ENCODE results near the gene APBB2.
"Not testable (repeated sequence)": the region's sequence is repeated elsewhere in the genome, so short reads cannot be mapped to it uniquely, and the experiment has no call there.

APBB2 gene

DNA sequence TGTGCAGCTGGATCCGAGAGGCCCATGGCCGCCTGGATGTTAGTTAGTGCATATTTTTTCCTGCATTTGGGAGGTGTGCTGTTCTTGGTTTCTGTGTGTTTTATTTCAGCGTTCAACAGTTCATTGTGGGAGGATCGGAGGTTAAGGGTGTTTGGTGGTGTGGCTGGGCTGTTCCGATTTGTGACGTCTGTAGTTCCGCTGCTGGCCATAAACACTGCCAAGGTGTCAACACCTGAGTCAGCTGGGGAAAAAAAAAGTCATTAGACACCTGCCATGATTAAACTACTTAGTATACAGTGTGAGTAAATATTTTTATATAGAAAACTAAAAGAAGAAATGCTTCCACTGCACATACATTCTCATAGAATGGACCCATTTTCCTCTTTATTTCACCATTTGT, 200.2 kb downstream of the APBB2 start:
- no peak for DNase-seq (ENCODE audit: low spot score)

DNA sequence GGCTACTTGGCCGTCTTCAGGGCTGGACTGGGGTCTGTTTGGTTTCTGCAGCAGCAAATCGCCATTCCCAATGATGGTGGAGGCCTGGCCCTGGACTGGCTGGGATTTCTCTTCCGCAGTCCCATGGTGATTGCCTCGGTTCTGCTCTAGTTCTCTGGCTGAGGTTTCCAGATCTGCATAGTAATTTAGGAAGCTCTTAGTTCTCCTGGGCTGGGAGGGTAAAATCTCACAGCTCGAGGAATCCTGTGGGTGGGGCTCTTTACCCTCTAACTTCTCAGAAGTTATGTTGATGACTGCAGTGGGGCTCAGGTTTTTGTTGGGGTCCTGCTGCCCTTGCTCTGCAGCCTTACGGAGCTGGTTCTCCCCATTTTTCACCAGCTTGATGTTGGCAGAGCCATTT, 200.6 kb downstream of the APBB2 start:
- no peak for DNase-seq (ENCODE audit: low spot score)

DNA sequence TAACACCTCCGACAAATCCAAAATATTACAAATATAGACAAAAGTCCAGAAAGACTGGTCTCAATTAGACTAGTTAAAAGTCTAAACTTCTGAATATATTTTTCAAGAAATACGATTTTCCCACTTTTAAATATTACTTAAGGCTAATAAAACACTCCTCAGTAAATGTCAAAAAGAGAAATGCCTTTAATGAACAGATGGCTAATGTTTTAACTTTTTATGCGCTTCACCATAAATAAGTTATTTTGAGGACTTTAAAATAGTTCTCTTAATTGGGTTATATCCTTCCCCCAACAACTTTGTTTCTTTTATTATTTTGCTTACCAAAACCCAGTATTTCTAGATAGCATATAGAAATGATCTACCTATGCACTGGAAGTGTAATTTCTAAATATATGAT, 201.4 kb downstream of the APBB2 start:
- no peak for DNase-seq (ENCODE audit: low spot score)

DNA sequence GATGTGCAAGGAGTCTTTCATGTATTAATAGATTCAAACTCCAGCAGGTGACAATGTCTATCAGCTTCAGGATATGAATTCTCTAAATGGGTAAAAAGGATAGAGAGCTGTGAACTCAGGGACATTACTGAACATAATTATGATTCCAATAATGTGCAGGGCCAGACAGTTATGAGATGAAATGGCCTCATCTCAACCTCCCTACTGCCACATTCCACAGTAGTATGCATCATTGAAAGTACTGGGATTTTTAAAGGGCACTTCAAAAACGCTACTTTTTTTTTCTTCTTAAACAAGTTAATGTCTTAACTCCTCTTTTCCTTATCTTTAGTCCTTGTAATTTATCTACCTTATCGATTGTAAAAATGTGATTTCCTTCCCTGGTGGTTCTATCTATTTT, 202.0 kb downstream of the APBB2 start:
- DNase-seq (ENCODE audit: low spot score): no peak

DNA sequence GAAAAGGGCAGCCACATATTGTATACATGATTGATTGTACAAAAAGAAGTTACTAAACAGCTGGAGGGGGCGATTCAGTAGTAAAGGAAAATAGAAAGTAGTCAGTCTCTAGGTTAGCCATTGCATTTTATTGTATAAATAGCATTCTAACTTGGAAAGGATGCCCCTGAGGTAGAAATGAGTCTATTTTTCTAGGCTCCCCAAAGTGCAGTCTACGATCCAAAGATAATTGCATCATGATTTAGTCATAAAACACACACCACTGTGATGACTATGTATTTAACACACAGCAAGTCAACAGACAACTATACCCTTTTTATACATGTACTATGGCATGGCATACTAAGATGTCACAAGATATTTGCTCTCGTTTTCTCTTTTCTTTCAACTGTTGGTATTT, 204.9 kb downstream of the APBB2 start:
- DNase-seq (ENCODE audit: low spot score): no peak

DNA sequence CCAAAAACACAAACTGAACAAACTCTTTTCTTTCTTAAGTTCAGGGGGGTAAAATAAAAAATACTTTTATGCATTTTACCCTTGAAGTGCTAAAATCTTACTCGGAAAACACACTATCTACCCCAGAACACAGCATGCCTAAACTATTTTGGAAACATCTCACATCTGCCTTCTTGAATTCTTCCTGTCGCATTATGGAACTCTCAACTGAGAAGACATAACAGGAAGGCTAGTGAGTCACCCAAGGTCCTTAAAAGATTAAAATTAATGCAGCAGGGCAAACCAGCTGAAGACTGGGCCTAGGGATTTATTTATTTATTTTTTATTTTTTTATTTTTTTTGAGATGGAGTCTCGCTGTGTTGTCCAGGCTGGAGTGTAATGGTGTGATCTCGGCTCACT, 208.2 kb downstream of the APBB2 start:
- DNase-seq (ENCODE audit: low spot score): no peak

DNA sequence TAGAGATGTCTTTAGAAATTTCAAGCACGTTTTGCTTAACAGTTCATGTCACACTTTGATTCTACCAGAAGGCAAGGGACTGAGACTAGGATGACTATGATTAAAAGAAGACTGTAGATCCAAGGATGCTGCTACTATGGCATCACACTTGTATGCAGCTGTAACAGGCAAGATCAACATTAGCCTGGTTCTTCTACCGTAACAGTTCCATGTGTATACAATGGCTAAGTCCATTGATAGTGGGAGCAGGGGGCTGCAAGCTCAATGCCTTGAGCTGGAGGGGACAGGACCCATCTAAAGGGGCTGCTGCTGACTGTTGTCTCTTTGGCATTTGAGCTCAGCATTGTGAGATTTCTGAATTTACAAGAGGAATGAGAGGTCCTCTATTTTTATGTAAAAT, 212.0 kb downstream of the APBB2 start:
- DNase-seq (ENCODE audit: low spot score): no peak

DNA sequence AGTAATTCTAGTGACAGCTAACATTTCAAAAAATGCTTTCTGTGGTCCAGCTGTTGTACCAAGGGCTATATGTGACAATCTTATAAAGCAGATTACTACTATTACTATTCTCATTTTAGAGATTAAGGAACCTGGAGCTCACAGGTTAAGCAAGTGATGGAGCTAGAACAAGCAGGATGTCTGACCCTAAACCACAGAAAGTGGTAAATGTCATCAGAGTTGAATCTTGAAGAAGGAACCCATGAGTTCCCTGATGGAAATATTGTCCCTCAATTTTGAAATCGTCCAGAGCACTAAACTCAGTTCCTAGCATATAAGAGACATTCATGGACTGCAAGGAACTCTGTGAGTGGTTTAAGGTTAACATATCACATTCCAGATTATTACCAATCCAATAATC, 214.0 kb downstream of the APBB2 start:
- DNase-seq (ENCODE audit: low spot score): no peak

DNA sequence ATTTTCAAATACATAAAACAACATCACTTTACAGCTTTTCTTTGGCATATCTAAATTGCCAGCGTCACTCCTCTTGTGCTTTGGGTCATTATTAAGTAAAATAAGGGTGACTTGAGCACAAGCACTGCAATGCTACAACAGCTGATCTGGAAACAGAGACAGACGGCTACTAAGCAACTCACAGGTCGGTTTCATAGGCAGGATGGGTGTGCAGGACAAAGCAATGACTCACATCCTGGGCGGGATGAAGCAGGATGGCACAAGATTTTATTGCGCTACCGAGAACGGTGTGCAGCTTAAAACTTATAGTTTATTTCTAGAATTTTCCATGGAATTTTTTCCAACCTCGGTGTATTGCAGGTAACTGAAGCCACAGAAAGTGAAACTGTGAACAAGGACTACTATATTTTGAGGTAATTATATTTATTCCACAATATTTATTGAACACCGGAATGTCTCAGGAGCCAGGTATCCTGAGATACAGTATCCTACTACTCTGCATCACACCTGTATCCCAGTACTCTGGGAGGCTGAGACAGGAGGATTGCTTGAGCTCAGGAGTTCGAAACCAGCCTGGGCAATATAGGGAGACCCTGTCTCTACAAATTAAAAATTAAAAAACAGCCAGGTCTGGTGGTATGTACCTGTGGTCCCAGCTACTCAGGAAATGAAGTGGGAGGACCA, 215.5 kb downstream of the APBB2 start:
- no peak for DNase-seq (ENCODE audit: low spot score)

DNA sequence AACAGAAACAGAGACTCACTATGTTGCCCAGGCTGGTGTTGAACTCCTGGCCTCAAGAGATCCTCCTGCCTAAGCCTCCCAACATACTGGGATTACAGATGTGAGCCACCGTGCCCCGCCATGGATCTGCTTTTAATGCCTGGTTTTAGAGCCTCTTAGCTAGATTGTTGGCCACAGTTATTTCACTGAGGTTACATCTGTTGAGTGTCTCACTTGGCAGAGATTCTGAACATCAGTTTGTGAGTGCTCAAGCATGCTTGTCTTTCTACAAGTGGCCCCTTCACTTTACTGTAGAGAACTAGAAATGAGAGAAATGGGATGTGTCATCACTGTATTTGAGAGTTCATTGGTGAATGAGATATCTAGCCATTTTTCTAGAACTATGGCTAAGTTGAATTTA, 218.5 kb downstream of the APBB2 start:
- no peak for DNase-seq (ENCODE audit: low spot score)

DNA sequence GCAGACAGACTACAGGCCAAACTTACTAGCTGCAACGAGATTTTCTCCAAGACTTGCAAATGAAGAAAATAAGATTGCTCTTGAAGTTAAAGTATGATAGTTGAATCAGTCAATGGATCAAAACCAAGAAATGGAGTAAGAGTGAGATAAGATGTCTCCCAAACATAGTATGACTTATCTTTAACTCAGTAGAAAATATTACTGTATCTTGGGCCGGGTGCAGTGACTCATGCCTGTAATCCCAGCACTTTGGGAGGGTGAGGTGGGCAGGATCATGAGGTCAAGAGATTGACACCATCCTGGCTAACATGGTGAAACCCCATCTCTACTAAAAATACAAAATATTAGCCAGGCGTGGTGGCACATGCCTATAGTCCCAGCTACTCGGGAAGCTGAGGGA, 220.0 kb downstream of the APBB2 start:
- not testable (repeated sequence) for DNase-seq (ENCODE audit: low spot score)

DNA sequence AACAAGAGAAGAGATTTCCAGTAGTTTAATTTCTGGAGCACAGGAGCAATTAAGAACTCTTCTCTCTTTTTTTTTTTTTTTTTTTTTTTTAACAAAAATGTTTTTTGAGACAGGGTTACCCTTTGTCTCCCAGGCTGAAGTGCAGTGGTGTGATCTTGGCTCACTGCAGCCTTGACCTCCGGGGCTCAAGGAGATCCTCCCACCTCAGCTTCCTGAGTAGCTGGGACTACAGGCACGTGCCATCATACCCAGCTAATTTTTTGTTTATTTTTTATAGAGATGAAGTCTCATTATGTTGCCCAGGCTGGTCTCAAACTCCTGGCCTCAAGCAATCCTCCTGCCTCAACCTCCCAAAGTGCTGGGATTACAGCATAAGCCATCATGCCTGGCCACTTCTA, 221.0 kb downstream of the APBB2 start:
- DNase-seq (ENCODE audit: low spot score): not testable (repeated sequence)

DNA sequence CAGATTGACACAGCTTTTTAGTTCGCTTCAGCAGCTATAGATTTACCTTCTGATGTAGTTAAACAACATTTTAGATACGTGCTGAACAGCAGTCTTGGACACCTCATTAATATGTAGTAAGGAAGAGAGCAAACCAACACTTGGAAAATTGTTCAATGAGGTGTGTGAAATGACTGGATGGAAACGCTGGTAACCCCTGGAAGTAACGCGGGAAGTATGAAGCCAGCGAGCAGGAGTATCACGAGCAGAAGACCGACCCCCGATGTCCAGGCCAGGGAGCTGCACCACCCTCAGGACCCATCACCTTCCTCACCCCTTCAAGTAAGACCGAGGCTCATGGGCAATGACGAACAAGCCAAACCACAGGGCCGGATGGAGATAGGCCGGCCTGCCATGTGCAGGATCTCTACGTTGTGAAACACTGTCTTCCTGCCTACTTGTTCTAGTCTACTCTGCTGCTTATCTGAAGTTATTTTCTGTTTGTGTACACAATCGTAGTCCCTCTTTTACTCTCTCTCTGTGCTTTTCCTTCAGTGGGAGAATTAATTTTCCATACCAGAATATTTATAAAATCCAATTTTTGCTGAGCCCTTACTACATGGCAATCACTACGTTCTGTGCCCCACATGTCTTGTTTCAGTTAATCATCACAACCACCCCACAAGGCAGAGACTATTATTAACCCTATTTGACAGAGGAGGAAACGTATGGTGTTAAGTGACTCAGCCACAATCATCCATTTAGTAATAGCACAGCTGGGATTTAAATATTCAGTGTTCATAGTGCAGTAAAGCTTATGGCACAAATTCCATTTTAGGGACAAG, 221.7 kb downstream of the APBB2 start:
- no peak for DNase-seq (ENCODE audit: low spot score)

DNA sequence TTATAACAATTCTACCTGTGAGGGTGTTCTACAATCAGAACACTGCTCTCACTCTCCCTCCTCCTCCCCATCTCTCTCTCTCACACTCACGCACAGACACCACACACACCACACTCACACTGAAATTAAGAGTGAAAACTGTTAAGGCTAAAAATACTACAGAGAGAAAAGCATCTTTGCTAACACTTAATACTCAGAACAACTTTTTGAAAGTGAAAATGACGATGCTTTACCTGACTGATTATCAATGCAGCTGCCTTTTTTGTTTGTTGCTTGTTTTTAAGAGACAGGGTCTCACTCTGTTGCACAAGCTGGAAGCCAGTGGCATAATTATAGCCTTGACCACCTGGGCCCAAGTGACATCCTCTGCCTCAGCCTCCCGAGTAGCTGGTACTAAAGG, 222.4 kb downstream of the APBB2 start:
- no peak for DNase-seq (ENCODE audit: low spot score)

DNA sequence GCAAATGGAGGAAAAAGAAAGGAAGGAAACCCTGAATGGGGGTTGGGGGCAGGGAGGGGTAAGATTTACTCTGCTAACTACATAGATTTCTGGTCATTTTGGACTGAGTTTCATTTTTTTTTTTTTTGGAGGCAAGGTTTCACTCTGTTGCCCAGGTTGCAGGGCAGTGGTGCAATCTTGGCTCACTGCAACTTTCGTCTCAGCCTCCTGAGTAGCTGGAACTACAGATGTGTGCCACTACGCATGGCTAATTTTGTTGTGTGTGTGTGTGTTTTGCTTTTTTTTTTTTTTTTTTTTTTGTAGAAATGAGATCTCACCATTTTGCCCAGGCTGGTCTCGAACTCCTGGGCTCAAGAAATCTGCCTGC, 223.5 kb downstream of the APBB2 start:
- DNase-seq (ENCODE audit: low spot score): no peak

DNA sequence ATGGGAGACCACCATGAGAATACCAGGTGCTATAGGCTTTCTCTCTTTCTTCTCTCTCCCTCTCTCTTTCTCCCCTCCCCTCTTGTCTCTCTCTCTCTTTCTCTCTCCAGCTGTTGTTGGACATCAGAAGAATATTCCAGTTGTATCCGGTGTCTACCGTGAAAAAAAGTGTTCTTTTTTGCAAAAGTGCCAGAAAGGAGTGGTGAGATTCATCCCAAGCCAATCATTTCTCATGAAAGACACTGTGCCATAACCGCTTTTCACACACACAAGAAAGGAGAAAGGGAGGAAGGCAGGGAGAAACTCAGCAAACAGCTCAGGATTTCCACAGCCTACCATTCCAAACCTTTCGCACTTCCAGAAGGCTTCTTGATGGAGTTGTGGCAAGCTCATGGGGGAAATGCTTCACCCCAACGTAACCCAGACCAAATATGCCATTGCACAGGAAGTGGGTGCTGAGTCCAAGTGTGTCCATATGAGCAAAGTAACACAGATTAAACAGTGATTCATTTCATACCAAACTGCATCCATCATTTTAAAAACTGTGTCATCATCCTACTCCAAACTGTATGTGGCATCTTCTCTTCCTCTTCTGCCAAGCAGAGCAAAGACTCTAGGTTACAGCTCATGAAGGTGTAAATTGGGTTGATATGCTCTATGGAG, 224.0 kb downstream of the APBB2 start:
- no peak for DNase-seq (ENCODE audit: low spot score)

DNA sequence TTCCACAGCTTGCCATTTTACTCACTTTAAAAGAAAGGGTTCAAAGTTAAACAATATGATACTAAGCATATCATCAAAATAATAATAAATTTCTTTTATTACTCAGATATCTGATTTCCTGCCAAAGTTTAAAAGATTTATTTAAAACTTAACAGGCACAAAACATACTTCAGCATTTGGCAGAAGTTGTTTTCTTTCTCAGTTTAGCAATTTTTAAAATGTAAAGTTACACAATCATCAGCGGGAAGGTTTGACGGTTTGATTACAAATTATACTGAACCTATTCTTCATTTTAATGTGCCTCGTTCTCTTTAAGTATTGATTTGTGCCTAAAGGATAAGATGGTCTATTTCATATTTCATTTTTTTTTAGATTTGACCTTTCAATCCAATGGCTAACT, 227.2 kb downstream of the APBB2 start:
- DNase-seq (ENCODE audit: low spot score): no peak

DNA sequence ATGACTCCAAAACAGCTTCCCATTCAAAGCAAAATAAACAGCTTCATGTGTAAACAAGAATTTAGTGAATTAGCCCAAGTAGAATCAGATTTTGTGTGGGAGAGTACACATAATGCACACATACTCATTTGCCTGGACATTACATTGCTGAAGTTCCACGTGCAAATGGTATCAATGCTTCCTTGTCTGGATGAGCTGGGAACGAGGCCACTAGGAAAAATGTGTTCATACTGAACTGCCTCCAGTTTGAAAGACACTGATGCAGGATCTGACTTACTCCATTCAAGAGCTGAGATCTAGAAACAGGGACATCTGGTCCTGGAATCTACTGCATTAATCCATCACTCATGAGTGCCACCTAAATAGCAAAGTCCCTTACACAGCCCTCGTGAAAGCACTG, 228.0 kb downstream of the APBB2 start:
- no peak for DNase-seq (ENCODE audit: low spot score)

DNA sequence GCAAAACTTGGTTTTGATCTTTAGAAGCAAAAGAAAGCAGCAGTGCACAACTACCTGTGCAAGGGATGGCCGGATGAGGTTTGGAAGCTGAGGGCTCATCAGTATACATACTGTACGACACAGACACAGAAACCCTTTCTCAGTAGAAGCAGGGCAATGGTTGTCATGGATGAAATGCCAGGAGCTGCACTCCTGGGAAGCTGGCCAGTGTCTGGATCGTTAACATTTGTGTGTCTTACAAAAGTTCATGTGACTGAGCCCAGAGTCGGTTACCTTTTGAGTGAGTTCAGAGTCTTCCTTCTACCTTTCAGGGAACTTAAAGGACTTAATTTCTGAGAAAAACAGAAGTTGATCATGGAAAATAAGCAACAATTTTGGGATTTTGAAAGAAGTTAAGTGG, 230.3 kb downstream of the APBB2 start:
- DNase-seq (ENCODE audit: low spot score): no peak

DNA sequence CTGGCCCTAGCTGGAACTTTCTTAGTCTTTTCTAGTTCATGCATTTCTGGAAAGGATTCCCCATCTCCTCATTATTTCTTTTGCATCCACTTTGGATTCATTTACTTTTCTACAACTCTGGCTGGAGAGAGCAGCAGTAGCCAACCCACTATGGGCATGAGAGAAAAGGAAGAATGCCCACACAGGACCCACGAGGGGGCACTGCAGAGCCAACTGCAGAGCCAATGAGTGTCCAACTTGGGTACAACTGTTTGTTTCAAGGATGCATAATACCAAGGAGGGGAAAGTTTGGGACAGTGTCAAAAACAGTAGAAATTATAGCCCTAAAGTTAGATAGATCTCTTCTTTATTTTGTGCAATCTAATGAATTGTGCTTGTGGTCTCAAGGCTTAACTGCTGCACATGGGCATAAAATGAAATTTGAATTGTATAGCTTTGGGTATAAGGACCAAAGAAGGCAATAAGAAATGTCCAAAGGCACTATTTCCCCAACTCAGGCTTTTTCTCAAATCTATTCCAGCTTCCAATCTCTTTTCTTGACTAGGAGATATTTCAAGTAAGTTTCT, 233.9 kb downstream of the APBB2 start:
- no peak for DNase-seq (ENCODE audit: low spot score)

DNA sequence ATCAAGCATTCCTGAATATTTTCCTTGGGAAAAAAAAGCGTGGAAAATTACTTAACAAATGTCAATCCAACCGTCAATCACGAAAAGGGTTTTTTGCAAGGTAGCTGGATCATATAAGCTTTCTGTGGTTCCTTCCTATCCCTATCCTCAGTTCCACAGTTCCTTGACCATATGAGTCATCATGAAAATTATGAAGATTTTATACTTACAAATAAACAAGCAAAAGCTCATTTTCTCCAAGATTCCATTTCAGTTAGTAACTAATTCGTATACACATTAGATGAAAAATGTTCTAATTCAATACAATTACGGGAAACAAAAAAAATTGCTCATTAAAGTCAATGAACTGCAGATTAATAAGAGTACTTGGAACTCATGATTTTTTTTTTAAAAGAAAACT, 235.8 kb downstream of the APBB2 start:
- DNase-seq (ENCODE audit: low spot score): no peak

DNA sequence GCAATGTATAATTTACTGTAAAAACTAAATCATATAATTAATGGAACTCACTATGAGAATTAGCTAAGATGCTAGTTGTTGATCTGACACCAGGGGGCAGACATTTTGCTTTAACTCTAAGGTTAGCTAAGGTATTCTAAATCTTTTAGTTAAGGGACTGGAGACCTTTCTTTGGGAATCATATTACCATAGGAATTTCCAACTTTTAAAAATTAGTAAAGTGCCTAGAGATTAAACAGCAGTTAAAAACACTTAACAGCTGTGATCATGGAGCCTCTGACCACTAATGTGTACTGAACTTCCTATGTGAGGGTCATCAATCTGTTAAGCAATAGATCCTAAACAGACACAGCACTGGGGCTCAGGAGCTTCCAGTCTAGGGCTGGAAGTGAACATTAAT, 238.0 kb downstream of the APBB2 start:
- no peak for DNase-seq (ENCODE audit: low spot score)

DNA sequence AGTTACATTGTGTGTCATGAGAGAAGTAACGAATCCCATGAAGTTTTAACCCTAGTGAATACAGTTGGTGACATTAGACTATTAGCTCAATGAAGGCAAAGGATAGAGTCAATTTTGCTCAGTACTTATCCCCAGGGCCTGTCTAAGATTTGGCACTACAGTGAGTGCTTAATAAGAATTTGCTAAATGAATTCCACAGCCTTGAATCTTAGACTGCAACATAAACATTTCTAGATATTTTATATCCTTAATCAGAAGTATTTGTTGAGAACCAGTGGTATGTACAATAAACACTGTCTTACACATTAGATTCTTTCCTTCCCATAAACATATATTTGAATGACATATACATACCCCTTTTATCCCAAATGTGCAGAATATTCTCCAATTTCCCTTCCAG, 241.6 kb downstream of the APBB2 start:
- no peak for DNase-seq (ENCODE audit: low spot score)

Measured in CD4-positive, alpha-beta T cell treated with Interleukin-15 for 4 hours (primary cell).